Parathyroid adenoma (tissue), 2 donors: ENCODE results near the gene MEF2D.
A peak's percentile ranks its signal among the peaks of the same experiment; 100 is the strongest.

Experiments used
- H2AFZ ChIP-seq: fragments of 300-600 bp; sonication (generic); one replicate; pipeline ENCODE4 v1.7.0; 2017; ENCODE audit warnings: antibody characterized with exemption, mild to moderate bottlenecking
- H3K27ac ChIP-seq: fragments of 300-600 bp; sonication (generic); one replicate; pipeline ENCODE4 v1.7.0; 2017
- H3K27me3 ChIP-seq: fragments of 300-600 bp; sonication (generic); one replicate; pipeline ENCODE4 v1.7.0; 2017; ENCODE audit warnings: low read length; ENCODE audit not compliant: control insufficient read depth, insufficient read depth
- H3K36me3 ChIP-seq: fragments of 300-600 bp; sonication (generic); one replicate; pipeline ENCODE4 v1.7.0; 2017; ENCODE audit warnings: low read length; ENCODE audit not compliant: control insufficient read depth, insufficient read depth
- H3K4me1 ChIP-seq: fragments of 300-600 bp; sonication (generic); one replicate; pipeline ENCODE4 v1.7.0; 2017; ENCODE audit warnings: control low read depth
- H3K4me2 ChIP-seq: fragments of 300-600 bp; sonication (generic); one replicate; pipeline ENCODE4 v1.7.0; 2017; ENCODE audit warnings: low read length
- H3K4me3 ChIP-seq: fragments of 300-600 bp; sonication (generic); one replicate; pipeline ENCODE4 v1.7.0; 2017; ENCODE audit warnings: low read depth, low read length
- H3K79me2 ChIP-seq: fragments of 300-600 bp; sonication (generic); one replicate; pipeline ENCODE4 v1.7.0; 2017; ENCODE audit warnings: control low read depth
- H3K9ac ChIP-seq: fragments of 300-600 bp; sonication (generic); one replicate; pipeline ENCODE4 v1.7.0; 2017; ENCODE audit warnings: mild to moderate bottlenecking
- H3K9me3 ChIP-seq: fragments of 300-600 bp; sonication (generic); one replicate; pipeline ENCODE4 v1.7.0; 2017; ENCODE audit warnings: low read length; ENCODE audit not compliant: control insufficient read depth
- TF ChIP-seq, protein P1 (sequence below): fragments of 300-600 bp; sonication (generic); IDR thresholded peaks from one replicate; pipeline ENCODE4 v1.7.0; 2017; ENCODE audit warnings: antibody characterized with exemption, mild to moderate bottlenecking
- donor health status: primary hyperparathyroidism.

The MEF2D gene

DNA sequence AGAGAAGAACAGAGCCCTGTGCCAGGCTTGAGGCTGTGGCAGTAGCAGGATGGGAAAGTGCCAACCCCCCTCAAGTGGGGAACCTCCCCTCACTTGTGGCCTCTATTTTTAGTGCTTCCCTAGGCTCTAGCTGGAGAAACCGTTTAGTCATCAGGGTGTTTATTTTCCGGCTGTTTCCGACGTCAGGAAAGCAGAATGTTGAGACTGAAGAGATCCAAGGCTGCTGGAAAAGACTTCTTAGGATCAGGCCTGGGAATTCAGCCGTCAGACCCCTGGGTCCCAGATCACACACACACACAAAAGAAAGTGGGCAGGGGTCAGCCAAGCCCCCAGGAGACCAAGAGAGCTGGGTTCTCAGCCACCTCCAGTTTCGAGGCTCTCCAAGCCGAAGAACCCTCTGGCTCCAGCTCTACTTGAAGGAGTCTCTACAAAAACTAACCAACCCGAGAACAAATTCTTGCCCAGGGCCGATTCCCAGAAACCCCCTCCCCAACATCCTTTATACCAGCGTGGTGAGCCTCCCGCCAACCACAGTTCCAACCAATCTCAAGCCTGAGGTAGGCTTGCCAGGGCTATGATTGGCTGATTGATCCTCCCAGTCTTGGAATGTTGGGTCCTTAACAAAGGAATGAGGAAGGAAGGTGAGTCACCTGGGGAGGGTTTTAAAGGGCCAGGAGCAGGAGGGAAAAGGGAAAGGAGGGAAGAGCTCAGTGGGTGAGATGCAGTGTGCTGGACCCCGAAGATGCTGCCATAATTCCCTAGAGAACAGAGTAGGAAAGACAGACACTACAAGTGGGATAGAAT lies 2.5 kb upstream of the MEF2D start:
- TF ChIP-seq, protein P1, sequence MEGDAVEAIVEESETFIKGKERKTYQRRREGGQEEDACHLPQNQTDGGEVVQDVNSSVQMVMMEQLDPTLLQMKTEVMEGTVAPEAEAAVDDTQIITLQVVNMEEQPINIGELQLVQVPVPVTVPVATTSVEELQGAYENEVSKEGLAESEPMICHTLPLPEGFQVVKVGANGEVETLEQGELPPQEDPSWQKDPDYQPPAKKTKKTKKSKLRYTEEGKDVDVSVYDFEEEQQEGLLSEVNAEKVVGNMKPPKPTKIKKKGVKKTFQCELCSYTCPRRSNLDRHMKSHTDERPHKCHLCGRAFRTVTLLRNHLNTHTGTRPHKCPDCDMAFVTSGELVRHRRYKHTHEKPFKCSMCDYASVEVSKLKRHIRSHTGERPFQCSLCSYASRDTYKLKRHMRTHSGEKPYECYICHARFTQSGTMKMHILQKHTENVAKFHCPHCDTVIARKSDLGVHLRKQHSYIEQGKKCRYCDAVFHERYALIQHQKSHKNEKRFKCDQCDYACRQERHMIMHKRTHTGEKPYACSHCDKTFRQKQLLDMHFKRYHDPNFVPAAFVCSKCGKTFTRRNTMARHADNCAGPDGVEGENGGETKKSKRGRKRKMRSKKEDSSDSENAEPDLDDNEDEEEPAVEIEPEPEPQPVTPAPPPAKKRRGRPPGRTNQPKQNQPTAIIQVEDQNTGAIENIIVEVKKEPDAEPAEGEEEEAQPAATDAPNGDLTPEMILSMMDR = no peak
- H3K27me3 ChIP-seq = no peaks in the 10 kb centered on the region
- peaks cover 16% of the 10 kb centered on the region for H3K79me2 ChIP-seq
- H3K9ac ChIP-seq = no peak overlapping the region
- H3K9me3 ChIP-seq = no peaks in the 10 kb centered on the region
- peaks cover 32% of the 10 kb centered on the region for H3K4me1 ChIP-seq
- peak overlapping the region; percentile 76 for H2AFZ ChIP-seq
- H3K27ac ChIP-seq = peak overlapping the region; percentile 100
- H3K36me3 ChIP-seq = no peaks in the 10 kb centered on the region
- H3K4me3 ChIP-seq = peak overlapping the region; percentile 48
- H3K4me2 ChIP-seq = peak overlapping the region; percentile 69

GRCh38 chr1:156502391-156502893 lies 1.9 kb upstream of the MEF2D start:
- peaks cover 21% of the 10 kb centered on the region for H3K79me2 ChIP-seq
- H3K36me3 ChIP-seq = no peaks in the 10 kb centered on the region
- H3K4me2 ChIP-seq = peak overlapping the region; percentile 69
- H3K4me1 ChIP-seq = peaks cover 35% of the 10 kb centered on the region
- H3K9me3 ChIP-seq = no peaks in the 10 kb centered on the region
- no peak overlapping the region for H3K9ac ChIP-seq
- peak overlapping the region; percentile 48 for H3K4me3 ChIP-seq
- H3K27ac ChIP-seq = peak overlapping the region; percentile 100
- TF ChIP-seq, protein P1 = no peak
- peak overlapping the region; percentile 76 for H2AFZ ChIP-seq
- H3K27me3 ChIP-seq = no peaks in the 10 kb centered on the region

- H3K27me3 ChIP-seq = no peaks in the 10 kb centered on the region
- peak overlapping the region; percentile 96 for H3K4me3 ChIP-seq
- H3K27ac ChIP-seq = peak overlapping the region; percentile 100
- peaks cover 42% of the 10 kb centered on the region for H3K4me1 ChIP-seq
- H3K4me2 ChIP-seq = peak overlapping the region; percentile 99
- peaks cover 36% of the 10 kb centered on the region for H3K79me2 ChIP-seq
- TF ChIP-seq, protein P1 = peak; percentile 54
- no peaks in the 10 kb centered on the region for H3K36me3 ChIP-seq
- H2AFZ ChIP-seq = peak overlapping the region; percentile 89
- H3K9ac ChIP-seq = peak overlapping the region; percentile 76
- no peaks in the 10 kb centered on the region for H3K9me3 ChIP-seq
Measured at GRCh38 chr1:156500793-156501506, 375 bp upstream of the MEF2D start.

DNA sequence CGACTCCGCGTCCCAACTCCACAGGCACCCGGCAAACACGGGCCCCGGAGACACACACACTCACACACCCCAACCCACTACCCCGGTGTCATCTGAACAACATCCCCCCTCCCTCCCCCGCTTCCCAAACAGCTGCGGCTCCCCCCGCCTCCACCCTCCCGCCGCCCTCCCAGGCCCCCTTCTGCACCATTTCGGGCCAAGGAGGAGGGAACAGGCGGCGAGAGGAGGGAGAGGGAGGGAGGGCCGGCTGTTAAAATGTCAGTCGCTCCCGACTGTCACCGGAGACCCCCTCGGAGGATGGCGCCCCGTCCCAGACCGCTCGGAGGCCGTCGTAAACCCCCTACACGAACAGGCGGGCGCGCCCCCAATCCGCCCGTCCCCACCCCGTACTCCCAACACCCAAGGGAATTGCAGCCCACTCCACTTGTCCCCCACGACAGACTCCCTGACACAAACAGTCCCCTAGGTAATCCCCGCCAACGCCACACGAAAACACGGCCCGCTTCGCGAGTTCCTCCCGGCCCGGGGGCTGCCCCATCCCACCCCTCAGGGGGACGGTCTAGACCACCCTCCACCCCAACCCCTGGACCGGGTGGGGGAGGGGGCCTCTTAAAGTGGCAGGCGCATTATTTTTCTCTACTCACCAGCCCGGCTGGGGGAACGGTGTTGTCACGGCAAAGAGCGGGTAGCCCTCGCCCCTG lies 583 bp downstream of the MEF2D start:
- H3K4me3 ChIP-seq = peak overlapping the region; percentile 96

More for the DNA sequence above, 583 bp downstream of the MEF2D start:
- Histone ChIP-seq H3K9me3 (no peaks in the 10 kb centered on the region), H3K36me3 (no peaks in the 10 kb centered on the region), H3K9ac (peak overlapping the region; percentile 87), H3K4me2 (peak overlapping the region; percentile 71), H3K79me2 (peaks cover 43% of the 10 kb centered on the region), H2AFZ (no peak overlapping the region), H3K27me3 (no peaks in the 10 kb centered on the region), H3K4me1 (peaks cover 44% of the 10 kb centered on the region), H3K27ac (peak overlapping the region; percentile 100)
- TF ChIP-seq, protein P1 = no peak
